CD4-positive, alpha-beta T cell (primary cell): ENCODE measurements around the gene ME3. TPM values are rescaled to one million over a fixed set of nuclear protein-coding genes. Genes with fewer than 3 reads are reported as not detected.

Experiments
- ATAC-seq: fragments of 200-7000 bp; cut with Tn5 transposase; one replicate; pipeline ENCODE4 v1.10.0; 2022; ENCODE audit warnings: mild to moderate bottlenecking; ENCODE audit not compliant: poor library complexity
- CTCF ChIA-PET: fragments of 350-600 bp; sonication (Branson Sonifier 250); formaldehyde crosslinking; loops from one replicate; lab custom pipeline; 2021; ENCODE audit warnings: antibody characterized with exemption, inconsistent platforms; lab: Charles Lee
- POLR2A ChIA-PET: fragments of 350-600 bp; sonication (Branson Sonifier 250); formaldehyde crosslinking; loops from one replicate; lab custom pipeline; 2021; ENCODE audit warnings: antibody characterized with exemption, inconsistent platforms; lab: Charles Lee
- DNase-seq, 14 experiments: peaks; one replicate each; pipeline ENCODE4 v3.0.0-alpha.2; 2013 to 2020; ENCODE audit warnings: mixed read lengths in 2 of 14
- H3K27ac ChIP-seq, 2 donors: one replicate each; pipeline versions ENCODE4 v1.5.1 to v1.7.0; 2013; ENCODE audit warnings: low read length in 2 of 2, low read depth in 1 of 2, mild to moderate bottlenecking in 1 of 2
- H3K27me3 ChIP-seq, 2 experiments: 1 replicate in 1 of 2; 2 replicates in 1 of 2; pipeline versions ENCODE4 v1.6.1 to v1.7.0; 2013; ENCODE audit warnings: low read length in 2 of 2, control low read depth in 1 of 2, mild to moderate bottlenecking in 1 of 2, moderate library complexity in 1 of 2; ENCODE audit not compliant: insufficient read depth in 2 of 2, control insufficient read depth in 1 of 2
- H3K36me3 ChIP-seq: one replicate; pipeline ENCODE4 v1.6.1; 2013; ENCODE audit warnings: low read length, control low read depth; ENCODE audit not compliant: insufficient read depth
- H3K4me1 ChIP-seq: one replicate; pipeline ENCODE4 v1.6.1; 2013; ENCODE audit warnings: low read length, control low read depth; ENCODE audit not compliant: insufficient read depth
- H3K4me3 ChIP-seq: one replicate; pipeline ENCODE4 v1.5.1; 2013; ENCODE audit warnings: mild to moderate bottlenecking, low read length, moderate library complexity
- H3K9me3 ChIP-seq, 2 experiments: 1 replicate in 1 of 2; 2 replicates in 1 of 2; pipeline versions ENCODE4 v1.6.1 to v1.7.0; 2013; ENCODE audit warnings: low read length in 2 of 2, mild to moderate bottlenecking in 2 of 2, control low read depth in 1 of 2, moderate library complexity in 1 of 2; ENCODE audit not compliant: control insufficient read depth in 1 of 2, insufficient read depth in 1 of 2
- H3K27ac Mint-ChIP-seq: one replicate; pipeline ENCODE4 v1.8.0; 2020; ENCODE audit warnings: mixed read lengths
- H3K27me3 Mint-ChIP-seq: one replicate; pipeline ENCODE4 v1.8.0; 2021; ENCODE audit warnings: mixed read lengths
- H3K36me3 Mint-ChIP-seq: one replicate; pipeline ENCODE4 v1.8.0; 2021; ENCODE audit warnings: low read depth, mixed read lengths
- H3K4me1 Mint-ChIP-seq: one replicate; pipeline ENCODE4 v1.8.0; 2021; ENCODE audit warnings: low read depth, mixed read lengths
- H3K4me3 Mint-ChIP-seq: one replicate; pipeline ENCODE4 v1.8.0; 2020; ENCODE audit warnings: mild to moderate bottlenecking, mixed read lengths
- H3K9me3 Mint-ChIP-seq: one replicate; pipeline ENCODE4 v1.8.0; 2020; ENCODE audit warnings: mixed read lengths
- intact Hi-C, 2 experiments: fragments of 100-400 bp; cut with DNase I in 1 of 2; cut with micrococcal nuclease in 1 of 2; formaldehyde crosslinking; loops; one replicate each; pipeline versions ENCODE4 v1.15.1 to v1.9.0; 2023 to 2025; cut with DNase I, micrococcal nuclease
- total RNA-seq, 174 experiments: library from RNA in 2 of 174; stranded (reverse) in 2 of 174; gene quantifications; one replicate each; pipeline ENCODE4 v1.2.3 and lab custom pipeline; 2021 to 2026
- TF ChIP-seq, protein P1 (sequence below): fragments of 200-600 bp; IDR thresholded peaks from one replicate; pipeline ENCODE4 v1.8.0; 2022; ENCODE audit warnings: antibody characterized with exemption, mild to moderate bottlenecking

Gene ME3
- total RNA-seq, 2 experiments from 2014 or later, result 9.1 to 10.6 TPM

DNA sequence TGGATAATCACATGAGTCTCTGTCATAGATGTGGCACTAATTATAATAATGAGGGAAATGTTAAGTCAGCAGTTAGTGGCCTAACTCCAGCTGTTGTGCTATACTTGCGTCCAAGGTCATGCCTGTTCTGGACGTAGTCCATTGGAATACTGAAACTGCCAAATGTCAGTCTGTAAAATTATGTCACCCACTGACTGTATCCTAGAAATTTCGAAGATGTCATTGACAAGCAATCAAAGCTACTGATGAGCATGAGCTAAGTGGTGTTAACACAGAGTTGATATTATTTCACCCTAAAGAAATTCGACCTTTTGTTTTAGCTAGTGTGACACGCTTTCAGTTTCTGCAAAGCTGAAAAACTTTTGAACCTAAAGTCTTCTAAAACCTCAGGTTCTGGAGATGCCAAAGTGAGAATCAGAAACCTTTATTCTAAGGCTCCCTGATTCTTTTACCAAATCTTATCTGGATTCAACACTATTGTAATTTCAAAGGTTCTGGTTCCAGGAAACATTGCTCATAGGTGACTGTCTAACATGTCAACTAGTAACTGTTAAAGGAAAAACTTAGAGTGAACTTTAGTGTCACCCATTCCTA lies 14.9 kb upstream of the ME3 start:
- no peak overlapping the region for H3K4me3 Mint-ChIP-seq
- Histone ChIP-seq H3K27ac (no peak overlapping the region), H3K9me3 (no peaks in the 10 kb centered on the region), H3K27me3 (no peaks in the 10 kb centered on the region), H3K4me1 (no peaks in the 10 kb centered on the region), H3K36me3 (no peaks in the 10 kb centered on the region), H3K4me3 (no peak overlapping the region)
- H3K27me3 Mint-ChIP-seq, result no peaks in the 10 kb centered on the region
- POLR2A ChIA-PET, result no interaction called here
- ATAC-seq, result no peak
- TF ChIP-seq, protein P1, sequence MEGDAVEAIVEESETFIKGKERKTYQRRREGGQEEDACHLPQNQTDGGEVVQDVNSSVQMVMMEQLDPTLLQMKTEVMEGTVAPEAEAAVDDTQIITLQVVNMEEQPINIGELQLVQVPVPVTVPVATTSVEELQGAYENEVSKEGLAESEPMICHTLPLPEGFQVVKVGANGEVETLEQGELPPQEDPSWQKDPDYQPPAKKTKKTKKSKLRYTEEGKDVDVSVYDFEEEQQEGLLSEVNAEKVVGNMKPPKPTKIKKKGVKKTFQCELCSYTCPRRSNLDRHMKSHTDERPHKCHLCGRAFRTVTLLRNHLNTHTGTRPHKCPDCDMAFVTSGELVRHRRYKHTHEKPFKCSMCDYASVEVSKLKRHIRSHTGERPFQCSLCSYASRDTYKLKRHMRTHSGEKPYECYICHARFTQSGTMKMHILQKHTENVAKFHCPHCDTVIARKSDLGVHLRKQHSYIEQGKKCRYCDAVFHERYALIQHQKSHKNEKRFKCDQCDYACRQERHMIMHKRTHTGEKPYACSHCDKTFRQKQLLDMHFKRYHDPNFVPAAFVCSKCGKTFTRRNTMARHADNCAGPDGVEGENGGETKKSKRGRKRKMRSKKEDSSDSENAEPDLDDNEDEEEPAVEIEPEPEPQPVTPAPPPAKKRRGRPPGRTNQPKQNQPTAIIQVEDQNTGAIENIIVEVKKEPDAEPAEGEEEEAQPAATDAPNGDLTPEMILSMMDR, result no peak
- no peaks in the 10 kb centered on the region for H3K4me1 Mint-ChIP-seq
- intact Hi-C loops, result no loop called here
- H3K36me3 Mint-ChIP-seq, result no peaks in the 10 kb centered on the region
- CTCF ChIA-PET, result no interaction called here
- no peak for DNase-seq
- no peaks in the 10 kb centered on the region for H3K9me3 Mint-ChIP-seq
- H3K27ac Mint-ChIP-seq, result no peak overlapping the region

DNA sequence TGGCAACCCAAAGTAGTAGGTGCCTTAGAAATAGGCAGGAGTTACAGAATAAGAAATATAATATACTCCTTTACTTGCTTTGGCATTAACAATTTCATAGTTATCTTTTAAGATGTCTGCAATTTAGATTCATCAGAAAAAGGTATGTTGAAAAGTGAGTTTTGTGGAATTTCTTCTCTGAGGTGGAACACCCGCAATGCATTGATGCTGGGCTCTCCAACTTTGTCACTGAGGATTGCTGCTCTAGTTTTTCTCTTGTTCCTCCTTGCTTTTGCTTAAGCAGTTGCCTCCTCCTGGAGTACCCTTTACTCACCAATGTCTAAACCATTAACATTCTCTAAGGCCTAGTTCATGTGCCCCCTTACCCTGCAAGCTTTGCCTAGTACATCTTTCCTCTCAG lies 14.1 kb upstream of the ME3 start:
- no peak overlapping the region for H3K27ac ChIP-seq
- ATAC-seq (no peak), DNase-seq (no peak)
- Mint-ChIP-seq H3K9me3 (no peaks in the 10 kb centered on the region), H3K36me3 (no peaks in the 10 kb centered on the region), H3K27ac (no peak overlapping the region), H3K4me3 (no peak overlapping the region), H3K27me3 (no peaks in the 10 kb centered on the region), H3K4me1 (no peaks in the 10 kb centered on the region)
- H3K27me3 ChIP-seq, result no peaks in the 10 kb centered on the region
- POLR2A ChIA-PET, result no interaction called here
- TF ChIP-seq, protein P1, result no peak
- no peak overlapping the region for H3K4me3 ChIP-seq
- CTCF ChIA-PET, result no interaction called here
- H3K36me3 ChIP-seq, result no peaks in the 10 kb centered on the region
- intact Hi-C loops, result no loop called here
- H3K4me1 ChIP-seq, result no peaks in the 10 kb centered on the region
- H3K9me3 ChIP-seq, result no peaks in the 10 kb centered on the region

DNA sequence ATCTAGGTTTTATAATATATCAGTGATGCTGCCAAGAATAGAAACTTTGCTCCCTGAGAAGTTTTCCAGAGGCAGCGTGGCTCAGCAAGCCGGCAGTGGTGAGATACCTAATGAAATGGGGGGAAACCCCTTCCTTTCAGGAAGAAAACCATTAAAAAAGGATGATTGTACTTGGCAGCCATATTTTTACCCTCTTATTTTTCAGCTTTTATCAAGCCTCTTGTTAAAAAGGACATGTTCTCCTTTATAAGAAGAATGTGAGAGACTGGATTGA lies 9.0 kb upstream of the ME3 start:
- H3K9me3 ChIP-seq, result no peaks in the 10 kb centered on the region

More for the DNA sequence above, 9.0 kb upstream of the ME3 start:
- Histone ChIP-seq H3K27ac (no peak overlapping the region), H3K4me3 (no peak overlapping the region), H3K27me3 (no peaks in the 10 kb centered on the region), H3K4me1 (no peaks in the 10 kb centered on the region), H3K36me3 (no peaks in the 10 kb centered on the region)
- TF ChIP-seq, protein P1, result no peak
- no peaks in the 10 kb centered on the region for H3K27me3 Mint-ChIP-seq
- no peak overlapping the region for H3K27ac Mint-ChIP-seq
- no peaks in the 10 kb centered on the region for H3K4me1 Mint-ChIP-seq
- CTCF ChIA-PET, result no interaction called here
- DNase-seq, result no peak
- intact Hi-C loops, result no loop called here
- no peak for ATAC-seq
- H3K4me3 Mint-ChIP-seq, result no peak overlapping the region
- H3K36me3 Mint-ChIP-seq, result no peaks in the 10 kb centered on the region
- POLR2A ChIA-PET, result no interaction called here
- H3K9me3 Mint-ChIP-seq, result no peaks in the 10 kb centered on the region
